ENCODE results near the gene CLN5. TPM values are rescaled to one million over a fixed set of nuclear protein-coding genes. Genes with fewer than 3 reads are reported as not detected.

Gene CLN5
- polyA plus RNA-seq, 1 donor from 2014 or later: 25.9 TPM

DNA sequence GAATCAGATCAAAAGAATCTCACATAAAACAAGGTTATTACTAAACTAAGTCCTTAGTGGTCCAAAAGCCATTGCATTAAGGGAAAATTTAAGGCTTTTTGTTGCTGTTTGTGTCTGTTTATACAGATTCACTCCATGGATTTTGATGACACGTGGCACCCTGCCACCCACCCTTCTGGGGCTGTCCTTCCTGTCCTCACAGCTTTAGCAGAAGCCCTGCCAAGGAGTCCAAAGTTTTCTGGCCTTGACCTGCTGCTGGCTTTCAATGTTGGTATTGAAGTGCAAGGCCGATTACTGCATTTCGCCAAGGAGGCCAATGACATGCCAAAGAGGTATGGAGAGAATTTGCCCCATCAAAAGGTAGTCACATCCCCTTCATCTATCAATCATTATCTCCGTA lies 36.7 kb upstream of the CLN5 start:
- no peak for TF ChIP-seq EZH2 (IDR thresholded peaks at IDR 0.05; ENCODE audit: borderline replicate concordance, insufficient read depth, low read length, poor library complexity, severe bottlenecking)
- no peak for TF ChIP-seq EP300 (conservative IDR thresholded peaks at IDR 0.05; ENCODE audit: poor library complexity, severe bottlenecking)
- no peak for TF ChIP-seq RAD21 (conservative IDR thresholded peaks at IDR 0.05)
- TF ChIP-seq SMC3 (conservative IDR thresholded peaks at IDR 0.05; ENCODE audit: poor library complexity): no peak
- TF ChIP-seq, protein P1, sequence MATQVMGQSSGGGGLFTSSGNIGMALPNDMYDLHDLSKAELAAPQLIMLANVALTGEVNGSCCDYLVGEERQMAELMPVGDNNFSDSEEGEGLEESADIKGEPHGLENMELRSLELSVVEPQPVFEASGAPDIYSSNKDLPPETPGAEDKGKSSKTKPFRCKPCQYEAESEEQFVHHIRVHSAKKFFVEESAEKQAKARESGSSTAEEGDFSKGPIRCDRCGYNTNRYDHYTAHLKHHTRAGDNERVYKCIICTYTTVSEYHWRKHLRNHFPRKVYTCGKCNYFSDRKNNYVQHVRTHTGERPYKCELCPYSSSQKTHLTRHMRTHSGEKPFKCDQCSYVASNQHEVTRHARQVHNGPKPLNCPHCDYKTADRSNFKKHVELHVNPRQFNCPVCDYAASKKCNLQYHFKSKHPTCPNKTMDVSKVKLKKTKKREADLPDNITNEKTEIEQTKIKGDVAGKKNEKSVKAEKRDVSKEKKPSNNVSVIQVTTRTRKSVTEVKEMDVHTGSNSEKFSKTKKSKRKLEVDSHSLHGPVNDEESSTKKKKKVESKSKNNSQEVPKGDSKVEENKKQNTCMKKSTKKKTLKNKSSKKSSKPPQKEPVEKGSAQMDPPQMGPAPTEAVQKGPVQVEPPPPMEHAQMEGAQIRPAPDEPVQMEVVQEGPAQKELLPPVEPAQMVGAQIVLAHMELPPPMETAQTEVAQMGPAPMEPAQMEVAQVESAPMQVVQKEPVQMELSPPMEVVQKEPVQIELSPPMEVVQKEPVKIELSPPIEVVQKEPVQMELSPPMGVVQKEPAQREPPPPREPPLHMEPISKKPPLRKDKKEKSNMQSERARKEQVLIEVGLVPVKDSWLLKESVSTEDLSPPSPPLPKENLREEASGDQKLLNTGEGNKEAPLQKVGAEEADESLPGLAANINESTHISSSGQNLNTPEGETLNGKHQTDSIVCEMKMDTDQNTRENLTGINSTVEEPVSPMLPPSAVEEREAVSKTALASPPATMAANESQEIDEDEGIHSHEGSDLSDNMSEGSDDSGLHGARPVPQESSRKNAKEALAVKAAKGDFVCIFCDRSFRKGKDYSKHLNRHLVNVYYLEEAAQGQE (IDR thresholded peaks at IDR 0.05; ENCODE audit: borderline replicate concordance): no peak
- no peak for TF ChIP-seq POLR2AphosphoS5 (IDR thresholded peaks at IDR 0.05)
- no peak for TF ChIP-seq TAF1 (IDR thresholded peaks at IDR 0.05; ENCODE audit: low read depth)
- no peak for TF ChIP-seq MXI1 (conservative IDR thresholded peaks at IDR 0.05; ENCODE audit: poor library complexity, severe bottlenecking)
- H3K4me3 ChIP-seq (ENCODE audit: low read length): no peak overlapping the region
- H3K9me3 ChIP-seq (ENCODE audit: low read length): peaks cover 5% of the 10 kb centered on the region
- H4K20me1 ChIP-seq (ENCODE audit: insufficient read depth): no peaks in the 10 kb centered on the region
- no peak overlapping the region for H3K4me2 ChIP-seq (ENCODE audit: low read length)
- H2AFZ ChIP-seq (ENCODE audit: low read depth, low read length): no peak overlapping the region
- H3K27ac ChIP-seq (ENCODE audit: low read length): no peak overlapping the region
- no peaks in the 10 kb centered on the region for H3K36me3 ChIP-seq (ENCODE audit: insufficient read depth, low read length)
- no peak overlapping the region for H3K9ac ChIP-seq (ENCODE audit: low read length)
- H3K79me2 ChIP-seq (replicated peaks; ENCODE audit: insufficient read depth, low read length): no peaks in the 10 kb centered on the region
- no peaks in the 10 kb centered on the region for H3K27me3 ChIP-seq (ENCODE audit: insufficient read depth, low read depth, low read length)
- H3K9me2 ChIP-seq (ENCODE audit: insufficient read depth, low read length): no peaks in the 10 kb centered on the region
- no peaks in the 10 kb centered on the region for H3F3A ChIP-seq (ENCODE audit: insufficient read depth, low read length, poor library complexity, severe bottlenecking)

- Histone ChIP-seq H3K79me2 (replicated peaks; ENCODE audit: insufficient read depth, low read length) (no peaks in the 10 kb centered on the region), H2AFZ (ENCODE audit: low read depth, low read length) (no peak overlapping the region), H3K27me3 (ENCODE audit: insufficient read depth, low read depth, low read length) (no peaks in the 10 kb centered on the region), H3K9me2 (ENCODE audit: insufficient read depth, low read length) (no peaks in the 10 kb centered on the region), H3F3A (ENCODE audit: insufficient read depth, low read length, poor library complexity, severe bottlenecking) (no peaks in the 10 kb centered on the region), H3K27ac (ENCODE audit: low read length) (no peak overlapping the region), H3K36me3 (ENCODE audit: insufficient read depth, low read length) (no peaks in the 10 kb centered on the region), H3K4me2 (ENCODE audit: low read length) (no peak overlapping the region), H3K9ac (ENCODE audit: low read length) (no peak overlapping the region), H3K9me3 (ENCODE audit: low read length) (peaks cover 5% of the 10 kb centered on the region), H4K20me1 (ENCODE audit: insufficient read depth) (no peaks in the 10 kb centered on the region), H3K4me3 (ENCODE audit: low read length) (no peak overlapping the region)
- TF ChIP-seq, protein P1 (IDR thresholded peaks at IDR 0.05; ENCODE audit: borderline replicate concordance): no peak
- TF ChIP-seq TAF1 (IDR thresholded peaks at IDR 0.05; ENCODE audit: low read depth) (no peak), EZH2 (IDR thresholded peaks at IDR 0.05; ENCODE audit: borderline replicate concordance, insufficient read depth, low read length, poor library complexity, severe bottlenecking) (no peak), EP300 (conservative IDR thresholded peaks at IDR 0.05; ENCODE audit: poor library complexity, severe bottlenecking) (no peak), MXI1 (conservative IDR thresholded peaks at IDR 0.05; ENCODE audit: poor library complexity, severe bottlenecking) (no peak)
Observed at GRCh38 chr13:76955661-76956060, 36.2 kb upstream of the CLN5 start.
